ENCODE measurements around the gene FRMPD3. TPM values are rescaled to one million over a fixed set of nuclear protein-coding genes. Genes with fewer than 3 reads are reported as not detected.
A peak's percentile ranks its signal among the peaks of the same experiment; 100 is the strongest.

Gene FRMPD3
- total and polyA plus RNA-seq, 10 of the 15 experiments (the other 5 are each of a cell fraction or from before 2014, with no cell fraction given), result 0.01 to 0.06 (median 0.05) TPM; not detected in 6

GRCh38 chrX:107465932-107466620, 16.6 kb downstream of the FRMPD3 start:
- no peaks in the 10 kb centered on the region for H3K79me2 ChIP-seq (ENCODE audit: control insufficient read depth, insufficient read depth, low read length)
- no peaks in the 10 kb centered on the region; the same call in 2 of the 3 replicates for H3K9me3 ChIP-seq (replicated peaks; ENCODE audit: control insufficient read depth, insufficient read depth, low read length)
- SMC1A ChIA-PET (ENCODE audit: uncharacterized antibody, unreplicated experiment), result interaction anchor here (0.8 to 1.2 kb wide), 3 partner anchors 11 to 29 kb away, joined by 3 to 4 read pairs (median 4); no protein-coding TSS in a partner anchor
- H2AFZ ChIP-seq (ENCODE audit: control insufficient read depth, low read depth, low read length), result no peak overlapping the region
- in situ Hi-C loops (cut with MboI) (no loop called here), intact Hi-C loops (cut with micrococcal nuclease; ENCODE audit: unreplicated experiment) (no loop called here)
- peaks cover 4% of the 10 kb centered on the region for H3K4me1 ChIP-seq (ENCODE audit: control insufficient read depth, insufficient read depth, low read length)
- CTCF ChIA-PET, result no interaction called here
- ATAC-seq (peak; percentile 87), FAIRE-seq (peak; percentile 81), DNase-seq (ENCODE audit: low read depth, low spot score) (peak; percentile 48)
- BruUV-seq (replicated peaks), result no TSS peak
- 6% methylated on average over 4 of the region's 4 CpGs for WGBS (ENCODE audit: insufficient coverage, insufficient replicate concordance, low lambda C conversion rate, missing lambda C conversion rate)
- H3K27me3 ChIP-seq (replicated peaks in 1 of 2; ENCODE audit: control insufficient read depth in 2 of 2, insufficient read depth in 2 of 2, low read length in 1 of 2), result no peaks in the 10 kb centered on the region
- no peaks in the 10 kb centered on the region for H3K36me3 ChIP-seq (ENCODE audit: control insufficient read depth in 2 of 2, insufficient read depth in 2 of 2, low read length in 1 of 2)
- POLR2A ChIA-PET, result interaction anchor here (0.6 to 0.7 kb wide), 2 partner anchors 37 to 619 kb away, joined by 3 to 5 read pairs; no protein-coding TSS in a partner anchor
- H3K4me3 ChIP-seq, result no peak overlapping the region
- no peak overlapping the region; the same call in 1 of the 2 replicates for H3K4me2 ChIP-seq (ENCODE audit: control insufficient read depth, insufficient read depth)
- H3K27ac ChIP-seq (ENCODE audit: control insufficient read depth, insufficient read depth), result no peak overlapping the region
- H4K20me1 ChIP-seq (ENCODE audit: control insufficient read depth, insufficient read depth), result no peaks in the 10 kb centered on the region
- H3K9ac ChIP-seq (ENCODE audit: control insufficient read depth, insufficient read depth, low read length), result no peak overlapping the region
- RAD21 ChIA-PET (ENCODE audit: unreplicated experiment), result no interaction called here
- peak; percentile 71; the same call in 1 of the 2 replicates for TF ChIP-seq ATF2 (IDR thresholded peaks at IDR 0.05; ENCODE audit: low read length)
- TF ChIP-seq IKZF2 (IDR thresholded peaks at IDR 0.05), result peak; percentile 78 to 85
- no peak for TF ChIP-seq ASH2L (IDR thresholded peaks at IDR 0.05; ENCODE audit: borderline replicate concordance, low read depth)
- TF ChIP-seq PML (IDR thresholded peaks at IDR 0.05; ENCODE audit: low read length), result no peak
- no peak for TF ChIP-seq ZNF384 (IDR thresholded peaks at IDR 0.05; ENCODE audit: borderline replicate concordance, low read depth, low read length)
- no peak for TF ChIP-seq NR2C1 (IDR thresholded peaks at IDR 0.05)
- 0 out of 2 replicates have a peak, but pooled peaks have one; percentile 52 for TF ChIP-seq YY1 (IDR thresholded peaks at IDR 0.05; ENCODE audit: low read depth, low read length)
- TF ChIP-seq MYC (IDR thresholded peaks at IDR 0.05; ENCODE audit: insufficient read depth, insufficient read length, insufficient replicate concordance, low read length, severe bottlenecking), result no peak
- 0 out of 2 replicates have a peak, but pooled peaks have one; percentile 29 for TF ChIP-seq ATF7 (IDR thresholded peaks at IDR 0.05; ENCODE audit: low read depth)
- TF ChIP-seq CBX5 (IDR thresholded peaks at IDR 0.05; ENCODE audit: low read depth), result no peak
- TF ChIP-seq MYB (IDR thresholded peaks at IDR 0.05; ENCODE audit: borderline replicate concordance, low read depth, low read length), result no peak
- no peak for TF ChIP-seq CBFB (IDR thresholded peaks at IDR 0.05; ENCODE audit: low read depth)
- TF ChIP-seq HDAC6 (IDR thresholded peaks at IDR 0.05; ENCODE audit: unreplicated experiment), result no peak
- peak; percentile 92 for TF ChIP-seq RUNX3 (IDR thresholded peaks at IDR 0.05; ENCODE audit: low read length)
- TF ChIP-seq TCF12 (IDR thresholded peaks at IDR 0.05; ENCODE audit: low read depth, low read length), result peak; percentile 76; the same call in 1 of the 2 replicates
- TF ChIP-seq, protein P1, sequence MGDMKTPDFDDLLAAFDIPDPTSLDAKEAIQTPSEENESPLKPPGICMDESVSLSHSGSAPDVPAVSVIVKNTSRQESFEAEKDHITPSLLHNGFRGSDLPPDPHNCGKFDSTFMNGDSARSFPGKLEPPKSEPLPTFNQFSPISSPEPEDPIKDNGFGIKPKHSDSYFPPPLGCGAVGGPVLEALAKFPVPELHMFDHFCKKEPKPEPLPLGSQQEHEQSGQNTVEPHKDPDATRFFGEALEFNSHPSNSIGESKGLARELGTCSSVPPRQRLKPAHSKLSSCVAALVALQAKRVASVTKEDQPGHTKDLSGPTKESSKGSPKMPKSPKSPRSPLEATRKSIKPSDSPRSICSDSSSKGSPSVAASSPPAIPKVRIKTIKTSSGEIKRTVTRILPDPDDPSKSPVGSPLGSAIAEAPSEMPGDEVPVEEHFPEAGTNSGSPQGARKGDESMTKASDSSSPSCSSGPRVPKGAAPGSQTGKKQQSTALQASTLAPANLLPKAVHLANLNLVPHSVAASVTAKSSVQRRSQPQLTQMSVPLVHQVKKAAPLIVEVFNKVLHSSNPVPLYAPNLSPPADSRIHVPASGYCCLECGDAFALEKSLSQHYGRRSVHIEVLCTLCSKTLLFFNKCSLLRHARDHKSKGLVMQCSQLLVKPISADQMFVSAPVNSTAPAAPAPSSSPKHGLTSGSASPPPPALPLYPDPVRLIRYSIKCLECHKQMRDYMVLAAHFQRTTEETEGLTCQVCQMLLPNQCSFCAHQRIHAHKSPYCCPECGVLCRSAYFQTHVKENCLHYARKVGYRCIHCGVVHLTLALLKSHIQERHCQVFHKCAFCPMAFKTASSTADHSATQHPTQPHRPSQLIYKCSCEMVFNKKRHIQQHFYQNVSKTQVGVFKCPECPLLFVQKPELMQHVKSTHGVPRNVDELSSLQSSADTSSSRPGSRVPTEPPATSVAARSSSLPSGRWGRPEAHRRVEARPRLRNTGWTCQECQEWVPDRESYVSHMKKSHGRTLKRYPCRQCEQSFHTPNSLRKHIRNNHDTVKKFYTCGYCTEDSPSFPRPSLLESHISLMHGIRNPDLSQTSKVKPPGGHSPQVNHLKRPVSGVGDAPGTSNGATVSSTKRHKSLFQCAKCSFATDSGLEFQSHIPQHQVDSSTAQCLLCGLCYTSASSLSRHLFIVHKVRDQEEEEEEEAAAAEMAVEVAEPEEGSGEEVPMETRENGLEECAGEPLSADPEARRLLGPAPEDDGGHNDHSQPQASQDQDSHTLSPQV (IDR thresholded peaks at IDR 0.05), result no peak
- TF ChIP-seq DPF2 (IDR thresholded peaks at IDR 0.05), result peak; percentile 66
- TF ChIP-seq PAX5 (IDR thresholded peaks at IDR 0.05; ENCODE audit: borderline replicate concordance, low read depth, low read length), result peak; percentile 98
- peak; percentile 82 for TF ChIP-seq IKZF1 (conservative IDR thresholded peaks at IDR 0.05)
- peak; percentile 82 for TF ChIP-seq MTA2 (IDR thresholded peaks at IDR 0.05; ENCODE audit: low read depth)
- no peak for TF ChIP-seq IRF4 (IDR thresholded peaks at IDR 0.05; ENCODE audit: low read depth, low read length)
- no peak for TF ChIP-seq STAT3 (IDR thresholded peaks at IDR 0.05; ENCODE audit: low read depth, low read length)
